Esophagus squamous epithelium (tissue), 4 donors: ENCODE measurements around the gene PHACTR2.

Source experiments
- CTCF ChIP-seq, 6 experiments: fragments of 450-650 bp in 4 of 6; fragments of 200-600 bp in 2 of 6; sonication (generic) in 2 of 6; IDR thresholded peaks; one replicate each; pipeline ENCODE4 v1.5.1; 2016 to 2019; ENCODE audit warnings: antibody characterized with exemption in 6 of 6, mild to moderate bottlenecking in 4 of 6, moderate library complexity in 4 of 6
- POLR2A ChIP-seq, 4 donors: fragments of 450-650 bp; IDR thresholded peaks; one replicate each; pipeline ENCODE4 v1.6.1; 2017; ENCODE audit warnings: antibody characterized with exemption in 4 of 4, mild to moderate bottlenecking in 4 of 4, moderate library complexity in 3 of 4

DNA sequence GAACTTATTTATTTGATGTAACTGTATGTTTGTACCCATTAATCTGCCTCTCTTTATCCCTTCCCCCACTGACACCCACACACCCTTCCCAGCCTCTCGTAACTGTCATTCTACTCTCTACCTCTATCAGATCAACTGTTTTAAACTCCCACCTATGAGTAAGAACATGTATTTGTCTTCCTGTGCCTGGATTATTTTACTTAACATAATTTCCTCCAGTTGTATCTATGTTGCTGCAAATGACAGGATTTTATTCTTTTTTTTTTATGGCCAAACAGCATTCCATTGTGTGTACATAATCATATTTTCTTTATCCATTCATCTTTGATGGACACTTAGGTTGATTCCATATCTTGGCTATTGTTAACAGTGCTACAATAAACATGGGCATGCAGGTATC is 49.3 kb downstream of the PHACTR2 start:
- no peak for TF ChIP-seq CTCF (IDR thresholded peaks at IDR 0.05)
- TF ChIP-seq POLR2A (IDR thresholded peaks at IDR 0.05), result no peak
